RKO (cell line): ENCODE results near the gene TMEM178B.
A peak's percentile ranks its signal among the peaks of the same experiment; 100 is the strongest.
"Not testable (repeated sequence)": the region's sequence is repeated elsewhere in the genome, so short reads cannot be mapped to it uniquely, and the experiment has no call there.

Experiments used
- DNase-seq: peaks from one replicate; pipeline ENCODE4 v3.0.0-alpha.2; 2016; ENCODE audit warnings: low spot score

TMEM178B gene

DNA sequence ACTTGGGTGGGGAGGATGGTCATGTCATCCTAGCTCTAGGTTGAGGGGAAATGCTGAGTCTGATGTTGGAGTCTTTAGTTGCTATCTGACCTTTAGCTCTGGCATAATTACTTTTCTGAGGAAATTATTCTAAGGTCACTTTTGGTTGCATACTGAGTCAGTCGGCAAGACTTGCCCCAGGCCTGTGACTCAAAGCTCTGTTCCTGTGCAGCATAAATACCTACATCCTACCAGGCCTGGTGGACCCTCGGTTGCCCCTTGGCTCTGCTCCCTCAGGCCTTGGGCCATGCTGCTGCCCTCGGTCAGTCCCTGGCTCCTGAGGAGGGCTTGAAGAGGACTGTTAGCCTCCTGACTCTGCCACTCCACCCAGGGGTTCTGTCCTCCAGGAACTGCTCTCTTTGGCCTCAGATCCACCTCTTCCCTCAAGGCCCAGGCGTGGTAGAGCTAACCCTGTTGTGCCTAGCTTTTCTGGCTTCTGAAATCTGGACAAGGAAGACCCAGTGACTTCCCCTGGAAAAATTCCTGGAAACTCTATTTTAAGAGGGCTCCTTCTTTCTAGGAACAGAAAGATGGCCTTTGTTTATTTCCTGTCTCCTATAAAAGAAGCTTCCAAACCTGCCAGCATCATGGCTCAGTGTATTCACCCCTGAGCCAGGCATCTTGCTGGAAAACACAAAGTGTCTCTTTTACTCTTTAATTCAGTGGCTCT, 71.2 kb downstream of the TMEM178B start:
- DNase-seq: no peak

- DNase-seq: no peak
Measured at GRCh38 chr7:141145630-141145982, 71.7 kb downstream of the TMEM178B start.

DNA sequence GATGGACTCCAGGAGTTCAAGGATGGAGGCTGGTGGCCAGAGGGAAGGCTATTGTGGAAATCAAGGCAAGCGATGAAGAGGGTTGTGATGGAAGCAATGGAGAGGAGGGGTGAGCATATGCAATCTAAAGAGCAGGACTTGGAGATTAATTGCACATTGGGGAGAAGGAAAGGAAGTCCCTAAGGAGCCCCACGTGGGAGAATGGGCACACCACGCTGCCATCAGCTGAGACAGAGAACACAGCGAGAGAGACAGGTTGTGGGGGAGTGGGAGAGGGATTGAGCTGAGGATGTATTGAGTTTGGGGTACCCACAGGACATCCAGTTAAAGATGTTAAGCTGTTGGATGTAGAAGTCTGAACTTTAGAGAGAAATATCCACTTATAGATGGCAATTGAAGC, 73.6 kb downstream of the TMEM178B start:
- no peak for DNase-seq

DNA sequence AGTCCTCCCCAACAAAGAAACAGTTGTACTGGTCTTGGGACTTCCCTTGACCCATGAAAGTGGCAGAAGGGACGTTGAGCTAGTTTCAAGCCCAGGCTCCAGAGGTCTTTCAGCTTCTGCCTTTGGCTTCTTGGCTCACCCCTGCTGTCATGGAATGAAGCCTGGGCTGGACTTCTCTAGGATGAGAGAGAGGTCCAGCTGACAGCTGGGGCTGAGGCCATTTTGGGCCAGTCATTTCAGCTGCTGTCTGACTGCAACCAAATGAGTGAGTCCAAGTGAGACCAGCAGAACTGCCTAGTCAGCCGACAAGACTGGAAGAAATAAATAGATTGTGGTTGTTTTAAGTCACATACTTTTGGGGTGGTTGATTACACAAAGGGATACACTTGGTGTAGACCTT, 76.6 kb downstream of the TMEM178B start:
- no peak for DNase-seq

DNA sequence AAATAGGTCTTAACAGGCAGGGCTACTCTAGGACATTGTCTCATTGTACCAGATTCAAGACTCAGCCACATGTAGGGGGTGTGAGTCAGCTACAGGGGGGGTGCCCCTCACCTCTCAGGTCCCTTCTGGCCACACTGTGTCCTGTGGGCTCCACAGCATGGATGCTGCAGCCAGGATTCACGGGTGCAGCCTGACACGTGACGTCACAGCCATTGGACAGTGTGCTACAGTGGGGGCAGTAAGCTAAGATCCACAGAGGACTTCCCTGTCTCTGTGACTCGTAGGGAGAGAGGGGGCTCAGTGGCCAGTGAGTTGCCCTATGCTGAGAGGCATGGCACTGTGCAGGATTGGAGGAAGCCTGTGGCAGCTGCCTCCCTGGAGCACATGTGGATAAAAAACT, 77.9 kb downstream of the TMEM178B start:
- DNase-seq: no peak

DNA sequence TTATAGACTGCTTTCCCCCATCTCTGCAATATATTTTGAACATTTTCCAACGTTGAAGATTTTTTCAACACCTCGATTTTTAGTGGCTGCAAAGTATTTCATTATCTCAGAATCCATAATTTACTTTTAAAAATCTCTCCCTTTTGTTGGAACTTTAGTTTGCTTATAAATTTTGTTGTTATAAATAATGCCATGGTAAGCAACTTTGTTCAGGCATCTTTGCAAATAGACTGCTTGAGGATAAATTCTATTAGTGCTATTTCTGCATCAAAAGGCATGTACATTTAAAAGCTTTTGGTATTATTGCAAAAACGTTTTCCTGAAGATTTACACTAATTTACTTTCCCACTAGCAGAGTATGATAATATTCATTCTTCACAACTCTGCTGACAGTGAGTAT, 79.4 kb downstream of the TMEM178B start:
- no peak for DNase-seq

- DNase-seq: no peak
Measured at GRCh38 chr7:141154131-141154732, 80.4 kb downstream of the TMEM178B start.

DNA sequence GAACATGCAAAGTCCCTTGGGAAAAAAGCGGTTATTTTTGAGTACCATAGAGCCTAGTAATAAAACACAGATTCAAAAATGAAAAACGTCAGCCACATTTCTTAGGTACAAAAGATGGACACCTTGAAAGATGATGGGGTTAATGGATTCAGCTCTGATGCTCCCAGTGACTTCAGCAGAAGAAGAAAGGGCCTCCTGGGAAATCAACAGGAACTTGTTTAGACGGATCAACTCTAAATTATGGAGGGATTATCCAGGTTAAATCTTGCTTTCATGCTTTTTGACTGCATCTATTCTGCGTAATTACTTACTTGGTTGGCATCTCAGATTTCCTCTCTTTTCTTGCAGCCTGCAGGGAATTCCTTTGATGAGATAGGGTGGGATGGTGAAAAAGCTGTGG, 82.5 kb downstream of the TMEM178B start:
- DNase-seq: no peak

DNA sequence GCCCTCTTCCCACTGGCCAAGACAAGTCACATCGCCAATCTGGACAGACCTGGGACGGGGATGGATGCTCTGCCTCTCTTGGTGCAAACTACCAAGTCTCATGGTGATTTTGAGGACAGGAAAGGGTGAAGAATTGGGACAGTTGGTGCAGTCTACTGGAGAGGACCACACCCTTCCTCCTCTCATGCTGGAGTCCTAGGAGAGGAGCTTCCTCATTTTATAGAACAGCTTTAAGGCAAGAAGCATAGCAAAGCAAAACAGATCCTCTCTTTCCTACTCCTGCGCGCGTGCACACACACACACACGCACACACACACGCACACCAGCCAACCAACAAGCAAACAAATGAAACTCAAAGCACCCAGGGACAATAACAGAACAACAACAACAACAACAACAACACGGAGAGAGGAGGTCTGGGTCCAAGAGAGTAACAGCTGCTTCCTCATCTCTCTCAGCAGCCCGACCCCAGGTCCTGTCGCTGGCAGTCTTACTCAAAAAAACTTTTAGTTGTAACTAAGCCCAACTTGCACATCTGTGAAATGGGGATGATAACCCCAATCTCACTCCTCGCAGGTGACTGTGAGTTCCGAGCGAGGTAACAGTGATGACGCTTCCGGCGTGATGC, 83.4 kb downstream of the TMEM178B start:
- DNase-seq: no peak

DNA sequence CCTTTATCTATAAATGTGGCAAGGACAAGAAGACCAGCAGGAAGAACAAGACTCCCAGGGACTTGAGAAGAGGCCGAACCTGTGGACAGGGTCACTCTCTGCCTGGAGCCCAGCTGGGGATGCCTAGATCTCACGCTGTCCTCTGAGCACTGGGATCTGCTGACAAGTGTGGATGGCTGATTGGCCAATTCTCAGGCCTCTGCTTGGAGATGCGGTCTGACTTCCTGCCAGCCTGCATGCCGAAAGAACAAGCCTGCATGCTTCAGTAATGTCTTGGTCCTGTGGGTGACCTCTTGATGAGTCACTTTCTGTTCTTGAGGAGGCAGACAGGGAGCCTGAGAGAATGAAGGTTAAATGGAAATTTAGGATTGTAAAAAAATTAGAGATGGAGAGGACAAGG, 84.7 kb downstream of the TMEM178B start:
- DNase-seq: peak; percentile 98

- DNase-seq: no peak
Measured at GRCh38 chr7:141160246-141160860, 86.5 kb downstream of the TMEM178B start.

- no peak for DNase-seq
Measured at GRCh38 chr7:141161550-141162535, 88.0 kb downstream of the TMEM178B start.

DNA sequence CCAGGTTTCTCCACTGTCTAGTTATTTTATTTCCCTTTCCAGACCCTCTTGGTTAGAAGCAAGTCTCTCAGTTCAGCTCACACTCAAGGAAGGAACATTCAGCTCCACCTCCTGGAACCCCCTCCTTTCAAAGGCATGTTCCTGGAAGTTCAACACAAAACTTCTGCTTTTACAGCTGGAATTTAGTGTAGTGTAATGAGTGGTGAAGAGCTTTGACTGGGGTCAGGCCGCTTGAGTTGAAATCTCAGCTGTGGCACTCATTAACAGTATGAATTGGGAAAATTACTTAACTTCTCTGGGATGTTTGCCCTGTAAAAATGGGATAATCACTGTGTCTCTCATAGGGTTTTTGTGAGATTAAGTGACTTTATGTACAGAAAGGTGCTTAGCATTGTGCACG, 91.7 kb downstream of the TMEM178B start:
- no peak for DNase-seq

- no peak for DNase-seq
Measured at GRCh38 chr7:141166926-141167325, 93.1 kb downstream of the TMEM178B start.

- no peak for DNase-seq
Measured at GRCh38 chr7:141167381-141167964, 93.6 kb downstream of the TMEM178B start.

GRCh38 chr7:141169157-141169556, 95.3 kb downstream of the TMEM178B start:
- DNase-seq: not testable (repeated sequence)

DNA sequence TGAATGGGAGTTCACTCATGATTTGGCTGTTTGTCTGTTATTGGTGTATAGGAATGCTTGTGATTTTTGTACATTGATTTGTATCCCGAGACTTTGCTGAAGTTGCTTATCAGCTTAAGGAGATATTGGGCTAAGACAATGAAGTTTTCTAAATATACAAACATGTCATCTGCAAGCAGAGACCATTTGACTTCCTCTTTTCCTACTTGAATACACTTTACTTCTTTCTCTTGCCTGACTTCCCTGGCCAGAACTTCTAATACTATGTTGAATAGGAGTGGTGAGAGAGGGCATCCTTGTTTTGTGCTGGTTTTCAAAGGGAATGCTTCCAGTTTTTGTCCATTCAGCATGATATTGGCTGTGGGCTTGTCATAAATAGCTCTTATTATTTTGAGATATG, 101.9 kb downstream of the TMEM178B start:
- not testable (repeated sequence) for DNase-seq

- not testable (repeated sequence) for DNase-seq
Measured at GRCh38 chr7:141177120-141177519, 103.3 kb downstream of the TMEM178B start.

DNA sequence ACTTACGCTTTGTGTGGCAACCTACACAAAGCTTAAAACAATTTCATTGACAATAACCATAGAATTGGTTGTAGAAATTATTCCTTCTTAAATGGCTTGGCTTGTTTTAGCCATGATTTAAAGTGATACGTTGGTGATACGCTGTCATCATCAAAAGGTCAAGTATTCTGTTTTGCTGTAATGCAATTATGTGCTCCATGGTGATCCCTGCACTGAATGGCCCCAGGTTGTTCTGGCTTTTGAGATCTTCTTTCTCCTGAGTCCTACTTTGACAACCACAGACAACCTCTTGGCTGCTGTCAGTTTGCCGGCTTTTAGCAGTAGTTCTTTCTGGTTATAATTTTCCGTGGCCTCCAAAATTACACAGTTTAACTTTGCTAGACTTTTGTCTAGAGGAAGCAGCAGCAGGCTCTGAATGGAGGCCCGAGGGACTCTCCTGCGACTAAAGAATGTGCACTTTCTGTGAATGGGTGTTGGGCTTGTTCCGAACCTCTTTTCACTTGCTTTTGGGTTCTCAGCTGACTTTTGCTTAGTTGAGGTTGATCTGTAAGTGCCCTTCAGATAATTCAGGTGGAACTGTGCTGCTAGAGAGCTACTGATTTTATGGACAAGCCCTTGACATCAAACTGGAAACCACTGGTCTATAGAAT, 104.7 kb downstream of the TMEM178B start:
- no peak for DNase-seq

DNA sequence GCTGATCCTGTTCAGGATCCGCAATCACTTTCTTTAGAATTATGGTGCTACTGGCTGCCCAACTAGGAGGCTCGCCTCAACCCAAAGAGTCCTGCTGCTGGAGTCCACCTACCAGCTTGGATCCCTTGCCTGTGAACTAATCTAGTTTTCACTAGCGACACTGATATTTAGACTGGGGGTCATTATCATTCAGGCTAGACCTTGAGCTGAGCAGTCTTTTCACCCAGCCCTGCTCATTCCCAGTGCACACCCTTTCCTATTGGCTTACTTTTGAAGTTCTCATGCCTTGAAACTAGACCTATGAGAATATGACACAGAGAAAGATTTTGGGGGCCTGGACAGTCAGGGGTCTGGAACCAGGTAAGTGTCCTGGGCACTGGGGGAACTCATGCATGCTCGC, 107.9 kb downstream of the TMEM178B start:
- DNase-seq: no peak
